HG03460 (cell line): Measurements from ENCODE around the gene RAB6D.
"Not testable (repeated sequence)": the region's sequence is repeated elsewhere in the genome, so short reads cannot be mapped to it uniquely, and the experiment has no call there.

ENCODE experiments used
- ATAC-seq: cut with Tn5 transposase; IDR thresholded peaks from one replicate; pipeline ENCODE4 v1.9.1; 2021; ENCODE audit not compliant: unreplicated experiment

RAB6D gene

DNA sequence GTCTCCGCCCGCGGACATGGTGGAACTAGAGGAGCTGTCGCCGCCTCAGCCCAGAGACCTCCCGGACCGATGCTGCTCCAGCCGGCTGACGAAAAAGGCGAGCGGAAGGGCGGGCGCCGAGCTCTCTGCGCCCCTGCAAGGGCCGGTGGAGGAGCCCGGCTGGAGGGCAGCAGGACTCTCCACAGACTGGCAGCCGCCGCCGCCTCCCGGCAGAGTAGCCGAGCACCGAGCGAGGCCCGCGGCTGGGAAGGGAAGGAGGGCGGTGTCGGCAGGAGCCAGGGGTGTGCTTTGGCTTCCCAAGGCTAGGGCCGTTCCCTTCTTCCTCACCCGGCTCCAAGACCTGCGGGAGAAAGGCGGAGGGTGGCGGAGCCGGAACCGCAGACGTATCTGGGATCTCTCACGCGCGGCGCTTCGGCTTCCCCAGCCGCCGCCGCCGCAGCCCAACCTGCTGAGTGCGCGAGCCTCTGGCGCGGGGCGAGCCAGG lies at the start of gene RAB6D:
TSS of gene RAB6D (minus strand) at position 466 of the 484 bp plus-strand sequence. CDS start at position 18, 448 bp downstream.
- not testable (repeated sequence) for ATAC-seq

DNA sequence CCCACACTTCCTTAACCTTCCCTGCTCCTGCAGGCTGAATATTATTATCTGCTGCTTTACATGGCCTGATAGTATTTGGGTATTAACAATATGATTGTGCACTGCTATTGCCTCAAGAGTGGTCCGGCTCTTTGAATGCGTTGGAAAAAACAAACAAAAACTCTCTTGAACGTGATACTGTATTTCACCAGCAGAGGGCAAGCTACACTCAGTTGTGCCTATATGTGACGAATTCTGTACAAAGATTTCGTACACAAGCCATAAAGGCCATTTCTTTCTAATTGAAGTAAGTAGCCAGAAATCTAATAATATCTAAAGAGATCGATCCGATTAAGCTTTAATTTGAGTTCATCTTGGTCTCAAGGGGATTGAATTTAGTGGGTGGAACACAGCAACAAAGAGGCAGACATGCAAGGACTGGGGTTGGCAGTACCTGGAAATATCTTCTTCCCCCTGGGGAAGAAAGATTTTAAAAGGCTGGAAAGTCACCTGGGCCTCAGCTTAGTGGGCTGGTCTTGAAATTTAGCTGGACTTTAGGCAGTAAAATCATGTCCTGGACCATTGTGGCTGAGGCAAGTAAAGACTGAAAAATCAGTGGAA lies 49.3 kb upstream of the RAB6D start:
- no peak for ATAC-seq

DNA sequence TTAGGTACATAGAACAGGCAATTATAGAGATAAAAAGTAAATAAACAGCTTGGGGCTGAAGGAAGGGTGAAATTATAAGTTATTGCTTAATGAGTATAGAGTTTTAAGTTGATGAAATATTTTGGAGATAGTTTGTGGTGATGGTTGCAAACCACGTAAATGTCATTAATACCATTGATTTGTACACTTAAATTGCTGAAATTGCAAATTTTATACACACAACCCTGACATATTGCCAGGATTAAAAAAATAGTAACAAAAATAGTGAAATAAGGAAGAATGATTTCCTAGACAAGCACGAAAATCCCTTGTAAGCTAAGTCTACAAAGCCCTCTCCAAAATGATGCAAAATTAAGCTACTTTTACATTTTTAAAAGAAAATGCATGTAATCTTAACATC lies 46.2 kb upstream of the RAB6D start:
- no peak for ATAC-seq

DNA sequence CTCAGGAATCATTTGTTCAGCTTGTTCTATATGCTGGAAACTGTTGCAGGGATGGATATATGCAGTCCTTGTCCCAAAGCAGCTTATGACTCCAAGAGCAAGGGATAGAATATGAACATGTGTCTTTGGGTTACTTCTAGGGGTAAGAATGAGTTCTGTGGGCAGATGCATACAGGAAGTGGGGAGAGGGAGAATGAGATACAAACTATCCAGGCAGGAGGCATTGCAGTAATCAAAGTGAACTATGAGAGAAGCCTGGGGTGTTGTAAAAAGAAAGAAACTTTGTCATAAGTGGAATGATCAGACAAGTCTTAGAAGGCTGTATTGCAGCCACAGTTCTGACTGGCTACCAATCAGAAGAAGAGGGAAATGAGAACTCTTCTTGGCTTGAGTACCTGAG lies 44.8 kb upstream of the RAB6D start:
- ATAC-seq, result no peak

DNA sequence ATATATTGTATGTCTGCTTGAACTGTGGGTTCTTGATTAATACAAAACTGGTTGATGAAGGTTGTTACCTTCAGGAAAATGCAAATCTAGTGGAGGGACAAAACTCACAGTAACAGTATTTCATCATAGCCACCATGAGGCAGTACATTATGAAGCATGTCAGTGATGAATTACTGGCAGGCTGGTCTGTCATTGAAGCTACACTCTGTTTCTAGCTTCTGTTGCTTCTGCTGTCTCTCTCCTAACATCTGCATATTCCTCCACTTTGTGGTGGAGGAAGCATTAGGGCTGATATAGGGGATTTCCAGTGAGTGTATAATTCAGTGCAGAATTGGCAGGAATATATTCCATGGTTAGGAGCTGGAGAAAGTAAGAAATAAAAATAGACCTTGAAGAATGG lies 44.2 kb upstream of the RAB6D start:
- ATAC-seq, result no peak

DNA sequence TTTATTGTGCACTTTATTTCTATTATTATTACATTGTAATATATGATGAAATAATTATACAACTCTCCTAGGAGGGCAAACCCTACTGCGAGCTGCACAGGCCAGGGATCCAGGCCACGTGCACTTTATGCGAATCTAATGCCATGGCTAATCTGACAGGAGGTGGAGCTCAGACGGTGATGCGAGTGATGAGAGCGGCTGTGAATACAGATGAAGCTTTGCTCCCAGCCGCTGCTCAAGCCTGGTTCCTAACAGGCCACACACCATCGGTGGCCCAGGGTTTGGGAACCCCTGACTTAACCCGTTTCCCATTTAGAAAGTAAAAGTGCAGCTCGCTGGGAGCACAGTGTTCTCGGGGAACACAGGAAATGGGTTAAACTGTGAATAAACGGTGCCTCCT lies 40.8 kb upstream of the RAB6D start:
- ATAC-seq, result no peak

DNA sequence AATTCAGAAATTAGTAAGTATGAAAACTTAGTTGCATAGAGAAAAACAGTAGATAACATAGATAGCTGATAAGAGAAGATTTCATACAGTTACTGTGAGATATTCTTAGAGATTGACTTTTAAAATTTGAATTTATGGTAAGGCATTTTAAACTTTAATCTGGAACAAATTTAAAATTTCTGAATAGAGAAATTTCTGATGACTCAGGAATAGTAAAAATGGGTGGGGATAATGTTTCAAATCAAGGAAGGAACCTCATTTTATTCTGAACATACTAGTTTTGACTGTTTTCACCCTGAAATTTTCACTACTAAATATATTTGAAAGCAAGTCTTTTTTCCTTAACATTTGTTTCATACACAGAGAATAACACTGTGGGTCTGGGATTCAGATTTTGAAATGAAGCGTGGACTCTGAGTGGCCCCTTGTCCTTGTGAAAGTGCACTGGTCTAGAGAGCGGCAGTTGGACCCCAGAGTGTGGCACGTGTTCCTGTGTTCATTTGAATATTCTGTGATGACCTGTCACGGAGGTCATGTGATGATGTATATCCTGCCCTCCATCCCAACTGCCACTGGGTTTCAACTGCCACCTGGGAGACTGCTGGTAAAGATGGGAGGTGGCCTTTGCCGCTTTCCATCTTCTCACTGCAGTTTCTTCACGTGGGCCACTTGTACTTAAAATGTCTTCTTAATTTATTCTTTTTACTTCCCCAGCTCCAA lies 38.5 kb upstream of the RAB6D start:
- ATAC-seq, result no peak

DNA sequence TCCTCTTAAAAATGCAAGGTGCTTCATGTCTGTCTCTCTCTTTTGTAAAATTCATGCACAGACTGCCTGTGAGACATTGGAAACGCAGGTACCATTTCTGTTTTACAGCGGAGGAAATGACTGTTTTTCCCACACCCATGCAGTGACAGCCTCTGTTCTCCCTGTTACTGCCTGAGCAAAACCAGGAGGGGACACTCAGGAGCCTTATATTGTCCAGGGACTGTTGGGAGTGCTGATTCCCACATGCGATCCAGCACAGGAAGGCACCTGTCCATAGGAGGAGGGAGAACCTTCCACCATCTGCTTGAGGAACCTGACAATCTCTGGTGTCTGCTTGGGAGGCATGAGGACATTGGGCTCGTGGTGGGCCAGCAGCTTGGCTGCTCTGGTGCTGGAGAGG lies 36.9 kb upstream of the RAB6D start:
- ATAC-seq, result no peak

DNA sequence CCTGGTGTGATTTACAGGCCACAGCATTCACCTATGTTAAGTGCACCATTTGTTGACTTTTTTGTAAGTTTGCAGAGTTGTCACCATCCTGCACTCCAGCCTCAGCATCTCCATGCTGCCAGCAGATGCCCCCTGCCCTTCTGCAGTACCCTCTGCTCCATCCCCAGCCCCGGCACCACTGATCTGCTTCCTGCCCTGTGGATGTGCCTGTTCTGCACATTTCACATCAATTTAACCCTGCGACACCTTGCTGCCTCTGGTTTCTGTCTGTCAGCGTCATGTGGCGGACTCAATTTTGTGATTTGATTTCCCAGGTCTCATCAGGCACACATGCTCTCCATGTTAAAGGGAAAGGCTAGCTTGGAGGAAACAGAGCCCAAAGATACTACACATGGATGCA lies 36.5 kb upstream of the RAB6D start:
- not testable (repeated sequence) for ATAC-seq

DNA sequence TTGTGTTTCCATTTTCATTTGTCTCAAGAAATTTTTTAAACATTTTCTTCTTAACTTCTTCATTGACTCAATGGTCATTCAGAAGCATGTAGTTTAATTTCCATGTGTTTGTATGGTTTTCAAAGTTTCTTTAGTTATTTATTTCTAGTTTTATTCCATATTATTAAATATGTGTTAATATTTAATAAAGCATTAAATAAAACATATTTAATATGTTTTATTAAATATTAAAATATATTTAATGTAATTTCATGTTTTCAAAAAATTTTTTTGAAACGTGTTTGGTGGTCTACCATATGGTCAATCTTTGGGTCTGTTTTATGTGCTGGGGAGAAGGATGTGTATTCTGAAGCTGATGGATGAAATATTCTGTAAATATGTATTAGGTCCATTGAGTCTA lies 32.2 kb upstream of the RAB6D start:
- ATAC-seq, result not testable (repeated sequence)

DNA sequence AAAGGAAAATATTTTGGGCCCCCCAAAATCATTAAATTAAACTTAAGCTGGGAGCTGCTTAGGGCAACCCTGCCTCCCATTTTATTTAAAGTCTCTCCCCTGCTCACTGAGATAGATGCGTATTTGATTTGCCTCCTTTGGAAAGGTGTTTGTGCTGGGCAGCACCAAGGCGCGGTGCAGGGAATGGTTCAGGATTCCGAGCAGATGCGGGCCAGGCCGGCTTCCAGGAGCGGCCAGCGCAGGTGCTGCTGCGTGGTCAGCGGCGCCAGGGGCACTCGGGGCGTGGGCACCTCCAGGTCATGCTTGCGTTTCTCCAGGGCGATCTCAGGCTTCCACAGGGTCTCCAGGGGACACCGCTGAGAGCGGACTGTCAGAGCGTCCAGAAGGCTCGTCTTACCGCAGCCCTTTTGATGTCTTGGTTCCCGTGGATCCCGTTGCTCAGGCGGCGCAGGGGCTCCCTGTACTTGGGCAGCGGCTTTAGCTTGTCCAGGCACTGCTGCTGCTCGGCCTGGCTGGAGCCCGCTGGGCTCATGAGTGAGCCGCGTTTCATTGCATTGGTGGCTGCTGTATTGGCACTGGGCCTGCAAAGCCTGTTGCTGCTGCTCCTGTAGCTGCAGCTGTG lies 31.2 kb upstream of the RAB6D start:
- ATAC-seq, result not testable (repeated sequence)

DNA sequence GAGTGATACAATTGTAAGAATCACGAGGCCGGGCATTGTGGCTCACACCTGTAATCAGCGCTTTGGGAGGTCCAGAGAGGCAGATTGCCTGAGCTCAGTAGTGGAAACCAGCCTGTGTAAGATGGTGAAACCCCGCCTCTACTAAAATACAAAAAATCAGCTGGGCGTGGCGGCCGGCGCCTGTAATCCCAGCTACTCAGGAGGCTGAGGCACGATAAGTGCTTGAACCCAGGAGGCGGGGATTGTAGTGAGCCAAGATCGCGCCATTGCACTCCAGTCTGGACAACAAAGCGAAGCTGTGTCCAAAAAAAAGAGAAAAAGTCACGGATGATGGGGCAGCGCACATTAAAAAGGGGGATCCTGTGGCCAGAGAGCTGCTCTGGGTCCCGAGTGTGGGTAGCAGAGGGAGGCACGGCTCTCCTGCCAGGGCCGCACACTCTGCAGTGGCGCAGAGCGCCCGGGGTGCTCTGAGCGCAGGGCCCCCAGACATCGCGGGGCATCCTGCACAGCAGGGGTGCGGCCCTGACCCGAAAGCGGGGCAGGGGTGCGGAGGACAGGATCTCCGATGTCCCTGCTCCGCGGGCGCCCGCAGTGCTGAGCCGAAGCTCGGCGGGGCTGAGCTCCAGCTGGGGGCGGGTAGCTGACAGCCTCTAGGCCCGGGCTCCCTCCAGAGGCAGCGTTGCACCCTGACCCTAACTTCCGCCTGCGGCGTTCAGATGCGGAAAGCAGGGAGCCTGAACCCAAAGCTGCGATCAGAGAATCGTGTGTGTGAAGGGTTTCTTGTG lies 30.4 kb upstream of the RAB6D start:
- no peak for ATAC-seq

DNA sequence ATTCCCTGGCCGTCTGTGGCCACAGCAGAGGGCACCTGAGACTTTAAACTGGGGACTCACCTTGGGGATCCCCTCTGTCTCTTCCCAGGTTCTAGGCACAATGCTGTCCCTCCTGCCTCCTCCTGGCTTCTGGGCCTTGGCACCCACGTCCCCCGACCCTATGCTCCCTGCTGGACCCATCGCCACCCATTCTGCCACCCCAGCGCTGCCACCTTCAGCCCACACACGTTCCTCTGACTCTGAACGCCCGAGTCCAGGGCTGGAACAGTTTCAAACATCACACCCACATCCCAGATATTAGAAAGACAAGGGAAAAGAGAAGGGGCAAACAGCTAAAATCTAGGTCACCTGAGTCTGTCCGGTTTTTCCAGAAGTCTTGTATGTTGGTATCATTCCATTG lies 28.0 kb upstream of the RAB6D start:
- not testable (repeated sequence) for ATAC-seq

DNA sequence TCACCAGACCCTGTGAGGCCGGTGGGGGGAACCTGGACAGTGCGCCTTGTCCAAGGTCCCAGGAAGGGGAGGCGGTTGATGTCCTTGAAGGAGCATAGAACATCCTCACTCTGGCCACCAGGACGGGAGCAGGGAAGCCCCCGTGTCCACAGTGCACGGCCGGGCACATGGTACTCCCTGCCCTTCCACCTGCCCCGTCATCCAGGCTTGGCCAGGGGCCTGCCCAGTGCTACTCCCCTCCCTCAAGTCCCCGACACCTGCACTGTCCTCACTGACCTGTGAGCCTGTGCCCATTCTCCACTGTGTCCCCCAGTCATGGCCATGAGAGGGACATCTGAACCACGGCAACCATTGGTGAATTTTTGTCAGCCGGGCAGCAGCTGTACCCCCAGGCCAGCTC lies 27.5 kb upstream of the RAB6D start:
- ATAC-seq, result not testable (repeated sequence)

DNA sequence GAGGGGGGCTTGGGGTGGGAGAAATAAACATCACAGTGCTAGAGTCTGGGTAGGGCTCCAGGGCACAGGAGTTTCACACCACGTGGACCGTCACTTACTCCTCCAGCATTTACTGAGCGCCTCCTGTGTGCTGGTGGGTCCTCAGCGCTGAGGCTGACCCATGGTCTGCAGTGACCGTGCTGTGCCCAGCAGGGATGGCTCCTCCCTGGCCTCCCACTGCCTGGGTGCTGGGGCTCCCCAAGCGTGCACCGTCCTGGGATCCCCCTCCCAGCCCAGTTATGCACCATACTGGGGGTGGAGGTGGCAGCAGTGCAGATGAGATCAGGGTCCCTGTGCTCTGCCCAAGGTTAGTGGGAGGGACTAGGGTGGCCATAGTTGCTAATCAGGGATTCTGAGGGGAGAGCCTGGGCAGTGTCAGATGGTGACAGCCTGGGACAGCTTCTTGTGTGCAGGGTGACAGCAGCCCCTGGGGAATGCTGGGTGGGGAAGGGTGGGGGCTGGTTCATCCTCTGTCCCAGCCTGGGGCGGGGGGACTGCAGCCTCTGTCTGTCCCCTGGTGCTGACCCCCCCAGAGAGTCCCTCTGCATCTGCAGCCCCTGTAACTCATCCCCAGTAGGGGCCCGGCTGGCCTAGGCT lies 26.6 kb upstream of the RAB6D start:
- not testable (repeated sequence) for ATAC-seq

DNA sequence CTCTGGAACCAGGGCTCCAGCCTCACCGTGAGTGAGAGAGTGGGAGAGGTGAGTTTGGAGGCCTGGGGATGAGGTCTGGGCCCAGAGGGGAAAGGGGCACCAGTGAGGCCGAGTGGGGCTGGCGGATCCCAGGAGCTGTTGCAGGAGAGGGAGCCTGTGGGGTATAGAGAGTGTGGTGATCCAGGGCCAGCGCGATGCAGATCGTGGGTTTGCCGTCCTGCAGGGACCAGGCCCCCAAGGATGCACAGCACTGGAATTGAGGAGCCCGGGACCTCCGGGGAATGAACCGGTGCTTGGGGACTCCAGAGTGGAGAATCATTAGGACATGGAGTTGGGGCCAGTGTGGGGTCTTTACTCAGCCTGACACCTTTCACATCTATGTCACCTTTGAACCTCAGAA lies 25.7 kb upstream of the RAB6D start:
- no peak for ATAC-seq

DNA sequence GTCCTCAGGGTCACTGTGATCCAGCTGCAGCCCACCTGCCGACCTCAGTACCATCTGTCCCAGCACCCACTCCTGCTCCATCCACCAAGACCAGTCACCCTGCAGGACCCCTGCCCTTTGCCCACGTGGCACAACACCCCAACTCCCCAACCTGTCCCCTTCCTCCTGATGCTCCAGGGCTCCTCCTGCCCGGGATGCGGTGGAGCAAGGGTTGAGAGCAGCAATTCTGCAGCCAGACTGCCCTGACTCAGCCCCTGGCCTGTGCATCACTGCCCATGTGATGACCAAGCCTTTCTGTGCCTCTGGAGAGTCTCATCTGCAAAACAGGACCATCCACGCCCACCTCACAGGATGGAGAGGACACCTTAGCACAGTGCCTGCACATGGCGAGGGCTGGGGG lies 24.9 kb upstream of the RAB6D start:
- ATAC-seq, result not testable (repeated sequence)

DNA sequence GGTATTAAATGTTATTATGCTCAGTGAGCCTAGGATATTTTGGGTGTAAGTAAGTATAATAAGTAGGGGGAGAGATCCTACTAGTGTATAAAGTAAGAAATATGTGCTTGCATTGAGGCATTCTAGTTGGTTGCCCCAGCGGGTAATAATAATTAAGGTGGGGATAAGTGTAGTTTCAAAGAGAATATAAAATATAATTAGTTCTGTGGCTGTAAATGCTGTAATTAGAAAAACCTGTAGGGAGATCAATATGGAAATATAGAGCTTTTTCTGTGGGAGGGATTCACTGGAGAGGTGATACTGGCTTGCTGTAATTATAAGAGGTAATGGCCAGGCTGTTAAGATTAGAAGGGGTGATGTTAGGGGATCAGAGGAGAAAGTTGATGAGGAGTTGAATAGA lies 9.1 kb upstream of the RAB6D start:
- not testable (repeated sequence) for ATAC-seq

DNA sequence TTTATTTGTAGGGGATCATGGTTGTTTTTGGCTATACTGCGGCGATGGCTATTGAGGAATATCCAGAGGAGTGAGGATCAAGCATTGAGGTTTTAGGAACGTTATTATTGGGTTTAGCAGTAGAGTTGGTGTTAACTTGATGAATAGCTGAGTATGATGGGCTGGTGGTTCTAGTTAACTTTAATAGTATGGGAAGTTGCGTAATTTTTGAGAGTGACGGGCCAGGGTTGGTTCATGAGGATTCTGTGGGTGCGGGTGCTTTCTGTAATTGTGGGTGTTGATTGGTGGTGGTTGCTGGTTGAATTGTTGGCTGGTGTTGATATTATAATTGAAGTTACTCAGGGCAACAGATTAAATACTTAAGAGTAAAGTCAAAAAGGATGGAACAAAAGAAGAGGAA lies 6.0 kb upstream of the RAB6D start:
- ATAC-seq, result no peak

DNA sequence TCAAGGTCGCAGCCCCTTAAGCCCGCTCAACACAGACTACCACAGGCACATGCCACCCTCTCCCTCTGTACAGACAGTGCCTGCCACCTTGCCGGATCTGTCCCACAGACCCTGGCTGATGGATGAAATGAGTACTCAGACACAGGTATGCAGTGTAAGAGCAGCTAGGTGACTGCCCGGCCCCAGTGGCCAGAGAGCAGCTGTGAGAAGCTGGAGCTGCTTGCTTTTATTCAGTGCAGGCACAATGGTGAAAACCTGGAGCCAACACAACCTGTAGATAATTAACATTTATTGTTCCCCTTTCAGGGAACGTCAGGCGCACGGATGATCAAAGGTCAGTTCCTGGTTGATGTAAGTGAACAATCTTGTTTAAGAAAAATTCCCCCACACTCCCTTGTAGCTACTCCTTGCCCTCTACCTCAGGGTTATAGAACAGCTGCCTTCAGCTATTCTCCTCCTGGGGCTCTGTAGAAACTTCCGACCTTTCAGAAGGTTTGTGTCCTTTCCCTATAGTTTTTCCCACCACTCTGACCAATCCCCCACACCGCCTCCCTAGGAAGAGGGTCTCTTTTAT lies 4.6 kb upstream of the RAB6D start:
- not testable (repeated sequence) for ATAC-seq

DNA sequence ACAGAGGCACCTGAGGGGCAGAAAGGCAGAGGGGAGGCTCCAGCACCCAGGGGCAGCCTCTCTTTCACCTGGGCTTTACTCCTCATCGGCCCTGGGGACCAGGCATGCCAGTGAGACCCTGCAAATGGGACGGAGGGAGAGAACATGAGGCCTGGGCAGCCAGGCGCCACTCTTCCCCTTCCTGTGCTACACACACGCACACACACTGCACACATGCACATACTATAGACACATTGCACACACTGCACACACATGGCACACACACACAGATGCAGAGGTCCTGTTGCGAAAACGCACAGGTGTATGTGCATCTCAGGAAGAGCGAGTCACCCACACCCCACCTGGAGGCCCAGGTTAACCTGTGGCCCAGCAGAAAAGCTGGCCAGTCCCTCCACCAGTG lies 3.4 kb upstream of the RAB6D start:
- ATAC-seq, result no peak
